ENCODE results near the gene NOX5.

DNA sequence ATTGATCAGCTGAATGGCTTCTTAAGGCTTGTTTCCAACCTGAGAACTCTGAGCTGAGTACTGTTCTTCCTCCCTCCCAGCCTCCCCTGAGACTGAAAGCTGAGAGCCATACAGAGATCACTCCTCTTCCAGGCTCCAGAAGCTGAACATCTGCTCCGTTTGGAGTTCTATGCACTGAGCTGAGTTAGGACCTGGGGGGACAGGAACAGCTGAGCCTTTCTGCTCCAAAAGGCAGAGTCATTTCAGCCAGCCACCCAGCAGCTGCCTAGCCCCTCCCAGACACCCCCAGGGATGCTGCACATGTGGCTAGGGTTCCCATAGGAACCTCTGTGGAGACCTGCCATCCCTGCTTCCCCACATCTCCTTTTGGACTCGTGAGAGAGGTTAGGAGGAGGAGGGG lies 81.7 kb downstream of the NOX5 start:
- TF ChIP-seq EZH2phosphoT487 (IDR thresholded peaks at IDR 0.05; ENCODE audit: borderline replicate concordance, low read length) (no peak), EZH2 (IDR thresholded peaks at IDR 0.05; ENCODE audit: low read length, unreplicated experiment) (no peak)
- TF ChIP-seq, protein P1, sequence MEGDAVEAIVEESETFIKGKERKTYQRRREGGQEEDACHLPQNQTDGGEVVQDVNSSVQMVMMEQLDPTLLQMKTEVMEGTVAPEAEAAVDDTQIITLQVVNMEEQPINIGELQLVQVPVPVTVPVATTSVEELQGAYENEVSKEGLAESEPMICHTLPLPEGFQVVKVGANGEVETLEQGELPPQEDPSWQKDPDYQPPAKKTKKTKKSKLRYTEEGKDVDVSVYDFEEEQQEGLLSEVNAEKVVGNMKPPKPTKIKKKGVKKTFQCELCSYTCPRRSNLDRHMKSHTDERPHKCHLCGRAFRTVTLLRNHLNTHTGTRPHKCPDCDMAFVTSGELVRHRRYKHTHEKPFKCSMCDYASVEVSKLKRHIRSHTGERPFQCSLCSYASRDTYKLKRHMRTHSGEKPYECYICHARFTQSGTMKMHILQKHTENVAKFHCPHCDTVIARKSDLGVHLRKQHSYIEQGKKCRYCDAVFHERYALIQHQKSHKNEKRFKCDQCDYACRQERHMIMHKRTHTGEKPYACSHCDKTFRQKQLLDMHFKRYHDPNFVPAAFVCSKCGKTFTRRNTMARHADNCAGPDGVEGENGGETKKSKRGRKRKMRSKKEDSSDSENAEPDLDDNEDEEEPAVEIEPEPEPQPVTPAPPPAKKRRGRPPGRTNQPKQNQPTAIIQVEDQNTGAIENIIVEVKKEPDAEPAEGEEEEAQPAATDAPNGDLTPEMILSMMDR (conservative IDR thresholded peaks at IDR 0.05; ENCODE audit: low read depth, low read length) = no peak

Measured in PC-3 (cell line).